Activated CD8-positive, alpha-beta memory T cell treated with anti-CD3 and anti-CD28 coated beads, Interleukin-2, amount 50 U/mL, for 24 hours (primary cell): ENCODE data around the gene VPS16.
A peak's percentile ranks its signal among the peaks of the same experiment; 100 is the strongest.

Source experiments
- DNase-seq: peaks from one replicate; pipeline ENCODE4 v3.0.0-alpha.2; 2020; ENCODE audit errors: extremely low read depth

VPS16 gene

DNA sequence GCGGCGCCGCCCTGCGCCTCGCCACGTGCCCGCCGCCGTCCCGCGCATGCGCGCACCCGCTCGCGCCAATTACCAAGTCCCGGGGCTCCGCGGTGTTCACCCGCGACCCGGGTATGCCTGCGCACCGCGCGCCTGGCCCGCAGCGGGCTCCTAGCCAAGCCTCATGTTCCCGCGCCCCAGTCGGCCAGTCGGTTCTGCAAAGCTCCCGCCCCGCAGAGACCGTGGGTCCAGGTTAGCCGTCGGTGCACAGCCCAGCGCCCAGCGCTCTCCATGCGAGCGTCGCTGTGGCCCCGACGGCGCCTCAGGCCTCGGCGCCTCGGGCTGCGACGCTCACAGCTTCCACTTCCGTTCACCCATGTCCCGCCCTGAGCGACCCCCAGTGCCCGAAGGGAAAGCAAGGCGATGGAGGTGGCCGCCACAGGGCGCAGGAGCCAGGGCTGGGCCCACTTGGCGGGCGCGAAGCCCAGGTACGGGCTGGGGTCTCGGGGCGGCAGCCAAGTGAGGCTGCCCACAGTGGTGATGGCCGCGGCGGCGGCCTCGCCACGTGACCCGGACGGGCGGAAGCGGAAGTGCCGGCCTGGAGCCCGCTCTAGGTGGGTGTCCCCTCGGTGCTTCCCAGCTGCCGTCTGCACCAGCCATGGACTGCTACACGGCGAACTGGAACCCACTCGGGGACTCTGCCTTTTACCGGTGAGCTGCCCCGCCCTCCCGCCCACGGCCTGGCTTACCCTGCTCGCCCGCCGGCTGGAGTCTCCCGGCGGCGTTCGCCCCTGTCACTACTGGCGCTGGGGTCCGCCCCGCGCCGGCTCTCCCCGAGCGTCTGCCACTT, at the start of gene VPS16, which contains the start of gene PCED1A:
TSS of gene VPS16 (plus strand) at position 608 of the 829 bp plus-strand sequence. CDS start at position 638, 30 bp downstream.
TSS of gene PCED1A (minus strand) at position 518 of the 829 bp plus-strand sequence. CDS start 743 bp downstream, outside the sequence.
- DNase-seq, result peak; percentile 63

- DNase-seq, result no peak
These were observed 47.1 kb upstream of the VPS16 start for GRCh38 chr20:2793471-2793870.

- no peak for DNase-seq
These were observed 46.3 kb upstream of the VPS16 start for GRCh38 chr20:2794202-2794748.

DNA sequence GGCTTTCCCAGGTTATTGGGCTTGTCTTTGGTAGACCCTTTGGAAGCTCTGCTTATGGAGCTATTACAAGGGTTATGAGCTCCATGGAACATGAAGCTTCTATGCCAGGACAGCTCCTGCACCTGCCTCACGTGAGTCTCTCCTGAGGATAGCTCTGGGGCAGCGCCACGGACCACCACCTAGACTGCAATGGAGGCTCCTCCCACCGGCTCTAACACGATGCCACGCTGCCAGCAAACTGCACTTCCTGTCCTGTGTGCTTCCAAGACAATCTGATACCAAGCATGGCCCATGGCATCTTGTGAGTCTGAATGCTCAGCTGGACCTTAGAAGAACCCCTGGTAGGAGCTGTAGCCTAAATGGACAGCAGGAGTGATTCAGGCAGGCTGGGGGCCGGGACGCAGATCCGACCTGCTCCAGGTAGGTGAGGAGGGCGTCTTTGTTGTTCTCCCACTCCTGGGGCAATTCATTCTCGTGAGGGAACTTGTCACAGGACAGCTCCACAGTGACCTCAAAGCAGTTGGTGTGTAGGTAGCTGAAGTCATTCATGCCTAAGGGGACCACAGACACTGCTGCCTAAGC, 45.6 kb upstream of the VPS16 start:
- no peak for DNase-seq

- DNase-seq, result no peak
These were observed 45.1 kb upstream of the VPS16 start for GRCh38 chr20:2795451-2795850.

DNA sequence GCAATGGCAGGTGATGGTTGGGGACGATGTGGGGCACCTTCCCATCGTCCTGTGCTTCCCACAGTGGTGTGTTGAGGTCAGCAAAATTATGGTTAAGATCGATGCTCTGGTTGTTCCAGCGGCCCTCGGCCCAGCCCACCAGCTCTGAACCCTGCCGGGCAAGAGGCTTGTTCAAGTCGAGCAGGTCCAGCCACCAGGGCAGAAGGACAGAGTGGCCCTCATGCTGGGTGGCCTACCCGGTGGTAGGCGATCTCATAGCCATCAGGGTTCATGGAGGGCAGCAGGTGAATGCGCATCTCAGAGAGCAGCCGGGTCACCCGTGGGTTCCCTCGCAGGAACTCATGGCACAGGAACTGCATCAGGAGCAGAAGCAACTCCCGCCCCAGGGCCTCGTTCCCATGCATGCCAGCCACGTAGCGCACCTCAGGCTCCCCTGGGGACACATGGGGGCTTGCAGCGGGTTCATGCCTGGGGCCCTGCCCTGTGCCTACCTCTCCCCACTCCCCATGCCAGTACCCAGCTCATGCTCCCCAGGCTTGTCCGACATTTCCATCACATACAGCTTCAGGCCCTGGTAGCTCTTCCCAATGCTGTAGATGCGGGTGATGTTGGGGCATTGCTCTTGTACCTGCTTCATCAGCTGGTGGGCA, 44.4 kb upstream of the VPS16 start:
- no peak for DNase-seq

DNA sequence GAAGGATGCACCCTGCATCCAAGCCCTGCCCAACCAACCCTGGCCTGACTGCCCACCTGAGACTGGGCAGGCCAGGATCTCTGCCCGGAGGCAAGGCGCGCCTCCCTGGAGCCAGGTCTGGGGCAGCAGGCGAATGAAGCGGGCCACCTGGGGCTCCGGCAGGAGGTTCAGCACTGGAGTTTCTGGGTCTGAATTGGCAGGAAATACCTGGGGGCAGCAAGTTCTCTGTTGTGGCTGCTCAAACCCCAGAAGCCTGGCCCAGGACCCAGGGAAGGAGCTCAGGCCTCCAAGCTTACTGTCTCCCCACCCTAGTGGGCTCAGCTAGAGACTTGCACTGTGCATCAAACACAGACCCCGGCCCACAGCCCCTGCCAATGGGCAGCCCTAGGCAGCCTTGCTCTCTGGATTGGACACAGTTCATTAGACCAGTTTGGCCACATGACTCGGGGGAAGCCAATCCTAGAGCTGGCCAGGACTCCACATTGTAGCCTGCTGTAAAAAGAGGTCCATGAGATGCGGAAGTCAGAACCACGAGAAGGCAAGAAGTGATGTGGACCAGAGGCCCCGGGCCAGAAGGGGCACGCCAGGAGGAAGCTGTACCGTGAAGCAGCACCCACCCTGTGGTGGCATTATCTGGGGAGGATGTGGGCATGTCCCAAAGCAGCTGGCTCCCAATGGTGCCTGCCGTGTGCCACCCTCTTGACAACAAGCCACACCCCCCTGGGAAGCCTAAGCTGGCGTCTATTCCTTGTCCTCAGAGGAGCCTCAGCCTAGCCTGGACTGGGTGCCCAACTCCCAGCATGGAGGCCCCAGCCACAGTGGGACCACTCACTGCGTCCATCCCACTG, 43.2 kb upstream of the VPS16 start:
- no peak for DNase-seq

DNA sequence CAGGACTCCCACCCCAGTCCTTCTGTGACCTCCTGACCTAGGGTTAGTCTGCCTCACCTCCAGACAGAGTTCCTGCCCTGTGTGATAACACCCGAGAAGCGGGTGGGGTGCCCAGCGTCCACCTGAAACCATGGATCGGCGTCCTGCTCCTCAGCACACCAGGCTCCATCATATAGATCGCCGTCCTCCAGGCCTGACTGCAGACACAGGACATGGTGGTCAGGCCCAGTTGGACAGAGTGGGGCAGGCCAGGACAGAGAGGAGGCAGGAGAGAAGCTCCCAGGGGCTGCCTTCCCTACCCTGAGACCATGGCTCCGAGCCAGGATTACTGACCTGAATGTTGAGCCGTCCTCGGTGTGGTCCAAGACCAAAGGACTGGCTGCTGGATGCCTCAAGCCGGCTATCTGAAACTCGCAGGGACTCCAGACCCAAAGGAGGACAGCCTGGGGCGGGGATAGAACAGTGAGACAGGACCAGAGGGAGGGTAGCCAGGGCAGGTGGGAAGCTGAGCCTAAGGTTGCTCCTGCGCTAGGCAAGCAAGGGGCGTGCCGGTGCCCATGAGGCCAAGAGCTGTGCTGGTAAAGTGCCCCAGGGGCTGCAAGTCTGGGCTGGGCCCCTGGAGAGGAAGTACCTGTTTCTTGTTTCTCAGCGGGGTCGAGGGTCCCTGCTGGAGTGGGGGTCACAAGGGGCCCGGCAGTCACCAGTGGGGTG, 42.3 kb upstream of the VPS16 start:
- DNase-seq, result no peak

- no peak for DNase-seq
These were observed 41.7 kb upstream of the VPS16 start for GRCh38 chr20:2798814-2799213.

DNA sequence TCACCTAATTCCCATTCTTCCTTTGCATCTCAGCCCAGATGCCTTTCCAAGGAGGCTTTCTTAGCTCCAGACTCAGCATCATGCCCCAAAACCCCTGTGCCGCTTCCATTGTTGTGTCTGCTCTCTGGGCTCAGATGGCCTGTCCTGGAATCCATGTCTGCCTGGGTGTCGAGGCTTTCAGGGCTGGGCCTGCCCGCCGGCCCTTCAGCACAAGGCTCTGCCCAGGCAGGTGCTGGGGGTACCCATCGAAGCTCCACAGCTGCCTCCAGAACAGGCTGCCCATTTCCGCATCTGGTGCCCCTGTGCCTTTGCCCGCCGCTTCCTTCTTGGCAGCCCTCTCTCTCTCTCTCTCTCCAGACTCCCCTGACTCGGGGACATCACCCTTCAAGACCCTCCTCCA, 41.3 kb upstream of the VPS16 start:
- DNase-seq, result no peak

- no peak for DNase-seq
These were observed 40.6 kb upstream of the VPS16 start for GRCh38 chr20:2799688-2800520.

DNA sequence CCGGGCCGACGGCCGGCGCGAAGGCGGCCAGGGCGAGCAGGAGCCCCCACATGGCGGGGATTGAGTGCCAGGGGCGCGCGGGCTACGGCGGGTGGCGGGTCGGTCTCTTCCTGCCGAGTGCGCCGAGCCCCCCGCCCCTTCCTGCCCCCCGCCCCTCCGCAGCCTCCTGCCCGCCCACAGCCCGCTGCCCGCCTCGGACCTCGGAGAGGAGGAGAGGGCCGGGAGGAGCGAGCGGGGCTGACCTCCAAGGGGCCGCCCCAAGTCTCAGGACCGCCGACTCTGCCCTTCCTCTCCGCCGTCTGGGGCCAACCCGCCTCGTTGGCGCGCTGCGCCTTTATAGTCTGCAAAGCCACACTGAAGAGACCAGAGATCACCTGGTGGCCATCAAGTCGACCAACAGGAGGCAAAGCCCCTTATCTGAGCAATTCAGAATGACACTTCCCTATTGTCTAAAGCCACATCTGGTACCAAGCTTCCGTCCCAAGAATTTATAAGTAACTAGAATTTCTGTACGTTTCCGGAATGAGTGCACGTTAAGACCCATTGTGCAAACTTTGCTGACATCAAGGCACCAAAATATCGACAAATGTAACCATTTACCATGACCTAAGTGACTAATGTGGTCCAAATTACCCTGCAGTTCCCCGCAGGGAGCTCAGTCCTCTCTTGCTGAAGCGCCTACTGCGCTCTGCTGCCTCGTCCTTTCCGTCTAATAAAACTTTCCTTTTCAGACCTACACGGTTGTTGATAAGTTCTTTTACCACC, 39.8 kb upstream of the VPS16 start, which contains the start of gene CPXM1:
TSS of gene CPXM1 (minus strand) at position 107 of the 765 bp plus-strand sequence. CDS start at position 52, 55 bp downstream.
- DNase-seq, result no peak

DNA sequence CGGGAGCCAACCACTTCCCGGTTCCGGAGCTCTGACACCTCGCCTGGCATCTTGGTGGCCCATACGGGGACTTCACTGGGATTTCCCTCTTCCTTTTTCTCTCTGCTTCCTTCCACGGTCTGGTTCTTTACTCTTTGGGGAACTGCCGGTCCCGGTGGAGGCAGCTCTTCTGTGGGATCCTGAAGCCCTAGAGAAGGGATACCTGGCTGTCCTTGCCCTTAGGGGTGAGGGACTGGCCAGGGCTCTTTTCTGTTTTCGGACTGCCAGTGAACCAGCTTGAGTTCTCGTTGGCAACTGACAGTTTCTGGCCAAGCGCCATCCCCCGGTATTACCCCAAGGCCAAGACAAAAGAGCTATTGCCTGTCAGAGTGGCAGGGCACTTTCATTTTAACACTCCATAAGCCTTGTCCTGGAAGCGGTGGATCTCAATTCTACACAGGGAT, 39.2 kb upstream of the VPS16 start:
- no peak for DNase-seq

DNA sequence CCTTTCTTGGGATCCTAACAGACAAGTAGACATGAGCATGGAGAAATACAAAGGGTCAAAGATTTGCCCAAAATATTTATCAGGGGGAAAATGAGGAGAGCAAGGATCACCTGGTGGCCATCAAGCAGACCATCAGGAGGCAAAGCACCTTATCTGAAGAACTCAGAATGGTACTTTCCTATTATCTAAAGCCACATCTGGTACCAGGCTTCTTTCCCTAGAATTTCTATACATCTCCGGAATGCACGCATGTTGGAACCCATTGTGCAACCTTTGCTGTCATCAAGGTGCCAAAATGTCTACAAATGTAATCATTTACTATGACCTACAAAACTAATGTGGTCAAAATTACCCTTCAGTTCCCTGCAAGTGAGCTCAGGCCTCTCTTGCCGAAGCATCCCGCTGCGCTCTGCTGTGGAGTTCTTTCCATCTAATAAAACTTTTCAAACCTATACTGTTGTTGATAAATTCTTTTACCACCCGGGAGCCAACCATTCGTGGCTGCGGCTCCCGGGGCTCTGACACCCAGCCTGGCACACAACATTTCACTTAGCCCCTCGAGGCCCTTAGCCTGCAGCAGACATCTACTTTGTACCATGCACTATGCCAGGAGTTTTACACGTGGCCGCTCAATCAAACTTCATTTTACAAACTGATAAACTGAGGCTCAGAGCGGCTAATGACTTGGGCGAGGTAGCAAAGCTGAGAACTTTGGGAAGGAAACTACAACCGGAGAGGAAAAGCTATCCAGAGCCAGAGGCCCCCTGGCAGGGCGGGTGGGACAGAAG, 36.3 kb upstream of the VPS16 start:
- DNase-seq, result no peak

DNA sequence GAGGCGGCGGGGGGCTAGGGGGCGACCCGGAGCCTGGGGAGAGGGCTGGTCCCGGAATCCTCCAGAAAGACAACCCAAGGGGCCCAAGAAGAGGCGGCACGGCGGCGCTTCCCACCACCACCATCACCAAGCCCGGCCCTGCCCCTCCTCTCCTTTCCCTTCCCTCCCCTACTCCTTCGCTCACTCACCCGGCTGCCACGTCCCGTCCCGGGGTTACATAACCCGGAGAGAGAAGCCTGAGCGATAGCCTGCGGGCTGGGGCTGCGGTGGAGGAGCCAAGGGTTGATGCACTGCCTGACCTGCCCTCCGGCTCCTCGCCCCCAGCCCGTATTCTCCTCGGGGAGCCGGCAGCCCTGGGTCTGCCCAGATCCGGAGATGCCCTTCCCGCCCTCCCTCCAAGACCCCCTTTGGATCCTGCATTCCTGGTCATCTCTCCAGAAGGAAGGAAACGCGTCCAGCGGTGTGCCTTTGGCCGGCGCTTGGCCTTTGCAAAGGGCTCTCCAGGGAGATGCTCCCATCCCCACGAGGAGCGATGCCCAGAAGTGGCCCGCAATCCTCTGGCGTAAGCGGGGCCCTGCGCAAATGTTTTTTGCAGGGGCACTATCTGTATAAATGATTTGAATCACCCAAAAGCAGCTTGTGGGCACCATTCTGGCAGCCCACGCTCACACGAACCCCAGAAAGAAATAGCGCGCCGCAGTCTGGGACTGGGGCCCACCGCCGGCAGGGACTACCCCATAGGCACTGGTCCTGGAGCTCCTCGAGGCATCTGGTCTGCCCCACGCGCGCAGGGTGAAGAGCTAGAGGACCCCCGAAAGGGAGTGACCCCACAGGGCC, 35.5 kb upstream of the VPS16 start:
- DNase-seq, result no peak

DNA sequence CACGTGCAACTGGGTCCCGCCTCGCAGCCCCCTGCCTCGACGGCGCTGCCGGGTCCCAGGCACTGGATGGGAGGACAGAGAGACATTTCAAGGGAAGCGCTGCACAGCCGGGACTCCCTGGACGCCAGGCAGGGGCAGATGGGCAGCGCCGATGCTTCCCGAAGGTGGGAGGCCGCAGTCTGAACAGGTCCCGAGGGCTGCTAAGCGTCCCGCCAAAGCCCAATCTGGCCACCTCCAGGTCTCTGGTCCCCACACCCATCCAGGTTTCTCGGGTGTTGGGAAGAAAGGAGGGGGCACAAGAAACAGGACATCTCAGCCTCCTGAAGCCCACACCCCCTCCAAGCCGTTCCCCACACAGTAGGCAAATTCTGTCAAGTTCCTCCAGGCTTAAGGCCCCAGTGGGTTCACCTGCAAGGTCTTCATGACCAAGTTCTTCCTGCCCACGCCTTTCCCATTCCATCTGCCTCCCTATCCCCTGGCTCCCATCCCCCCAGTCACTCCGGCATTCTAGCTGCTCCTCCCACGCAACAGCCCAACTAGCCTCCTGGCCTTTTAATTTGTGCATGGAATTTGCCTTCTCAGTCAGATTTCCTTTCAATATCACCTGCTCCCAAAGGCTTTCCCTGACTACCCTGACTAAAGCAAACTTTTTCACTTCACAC, 34.7 kb upstream of the VPS16 start:
- DNase-seq, result no peak

GRCh38 chr20:2806351-2806701, 34.2 kb upstream of the VPS16 start:
- DNase-seq, result no peak
